ENCODE results near the gene PSMC1.

DNA sequence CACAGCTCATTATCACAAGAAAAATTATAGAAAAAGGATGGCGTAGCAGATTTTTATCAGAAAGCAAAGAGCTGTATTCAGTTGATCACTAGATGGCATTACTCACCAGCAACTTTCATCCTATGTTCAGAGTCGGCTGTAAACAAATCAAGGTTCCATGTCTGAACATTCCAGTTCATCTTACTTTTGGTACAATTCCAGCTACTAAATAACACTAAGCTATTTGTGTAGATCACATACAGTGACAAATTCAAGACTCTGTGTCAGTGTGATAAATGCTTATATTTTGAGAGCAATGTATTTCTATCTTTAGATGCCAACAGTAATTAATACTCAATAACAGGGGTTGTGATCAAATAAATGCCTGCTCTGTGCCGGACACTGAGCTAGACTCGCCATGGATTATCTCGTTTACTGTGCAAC, 45.3 kb downstream of the PSMC1 start:
- TF ChIP-seq, protein P1, sequence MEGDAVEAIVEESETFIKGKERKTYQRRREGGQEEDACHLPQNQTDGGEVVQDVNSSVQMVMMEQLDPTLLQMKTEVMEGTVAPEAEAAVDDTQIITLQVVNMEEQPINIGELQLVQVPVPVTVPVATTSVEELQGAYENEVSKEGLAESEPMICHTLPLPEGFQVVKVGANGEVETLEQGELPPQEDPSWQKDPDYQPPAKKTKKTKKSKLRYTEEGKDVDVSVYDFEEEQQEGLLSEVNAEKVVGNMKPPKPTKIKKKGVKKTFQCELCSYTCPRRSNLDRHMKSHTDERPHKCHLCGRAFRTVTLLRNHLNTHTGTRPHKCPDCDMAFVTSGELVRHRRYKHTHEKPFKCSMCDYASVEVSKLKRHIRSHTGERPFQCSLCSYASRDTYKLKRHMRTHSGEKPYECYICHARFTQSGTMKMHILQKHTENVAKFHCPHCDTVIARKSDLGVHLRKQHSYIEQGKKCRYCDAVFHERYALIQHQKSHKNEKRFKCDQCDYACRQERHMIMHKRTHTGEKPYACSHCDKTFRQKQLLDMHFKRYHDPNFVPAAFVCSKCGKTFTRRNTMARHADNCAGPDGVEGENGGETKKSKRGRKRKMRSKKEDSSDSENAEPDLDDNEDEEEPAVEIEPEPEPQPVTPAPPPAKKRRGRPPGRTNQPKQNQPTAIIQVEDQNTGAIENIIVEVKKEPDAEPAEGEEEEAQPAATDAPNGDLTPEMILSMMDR (IDR thresholded peaks at IDR 0.05): peak; percentile 30 to 74 (median 60)
- TF ChIP-seq POLR2A (IDR thresholded peaks at IDR 0.05): no peak
